HepG2 (cell line): ENCODE measurements around the gene KIF22. TPM values are rescaled to one million over a fixed set of nuclear protein-coding genes. Genes with fewer than 3 reads are reported as not detected.
A peak's percentile ranks its signal among the peaks of the same experiment; 100 is the strongest.

Source experiments
- CERS6 ChIP-seq: sonication (generic); formaldehyde crosslinking; IDR thresholded peaks from 2 replicates; pipeline ENCODE4 v1.5.0; 2020; ENCODE audit warnings: missing genetic modification reagents
- ESRRA ChIP-seq: sonication (generic); formaldehyde crosslinking; IDR thresholded peaks from 2 replicates; pipeline ENCODE4 v1.5.1; 2020; ENCODE audit warnings: mild to moderate bottlenecking, low read depth, missing genetic modification reagents
- FIP1L1 ChIP-seq: fragments of 200-400 bp; formaldehyde crosslinking; IDR thresholded peaks from 2 replicates; pipeline ENCODE4 v1.6.1; 2018; ENCODE audit warnings: low read depth, mild to moderate bottlenecking, low read length, moderate library complexity, borderline replicate concordance; ENCODE audit not compliant: insufficient read depth
- GPBP1L1 ChIP-seq: sonication (generic); formaldehyde crosslinking; IDR thresholded peaks from 2 replicates; pipeline ENCODE4 v1.5.0; 2020; ENCODE audit warnings: mild to moderate bottlenecking, missing genetic modification reagents
- KDM5B ChIP-seq: sonication (generic); formaldehyde crosslinking; IDR thresholded peaks from 2 replicates; pipeline ENCODE4 v1.4.0; 2020; ENCODE audit warnings: missing genetic modification reagents, mild to moderate bottlenecking, borderline replicate concordance
- KLF15 ChIP-seq: sonication (generic); formaldehyde crosslinking; IDR thresholded peaks from 2 replicates; pipeline ENCODE4 v1.8.1; 2023; ENCODE audit warnings: borderline replicate concordance, mild to moderate bottlenecking, inconsistent platforms, missing genetic modification reagents, mixed read lengths
- NR2C2 ChIP-seq: sonication (generic); formaldehyde crosslinking; IDR thresholded peaks from 2 replicates; pipeline ENCODE4 v1.4.0; 2020; ENCODE audit warnings: missing genetic modification reagents, mild to moderate bottlenecking, moderate library complexity, borderline replicate concordance
- RXRB ChIP-seq: IDR thresholded peaks from 2 replicates; pipeline ENCODE4 v1.6.1; 2016; ENCODE audit warnings: borderline replicate concordance, missing genetic modification reagents, missing compliant biosample characterization
- TFE3 ChIP-seq: IDR thresholded peaks from 2 replicates; pipeline ENCODE4 v1.6.1; 2016
- THAP7 ChIP-seq: sonication (generic); formaldehyde crosslinking; IDR thresholded peaks from 2 replicates; pipeline ENCODE4 v1.8.1; 2023; ENCODE audit warnings: mild to moderate bottlenecking, missing genetic modification reagents
- ZBTB44 ChIP-seq: sonication (generic); formaldehyde crosslinking; IDR thresholded peaks from 2 replicates; pipeline ENCODE4 v1.4.0; 2020; ENCODE audit warnings: missing genetic modification reagents
- ZNF276 ChIP-seq: sonication (generic); formaldehyde crosslinking; IDR thresholded peaks from 2 replicates; pipeline ENCODE4 v1.4.0; 2020; ENCODE audit warnings: mild to moderate bottlenecking, low read depth, missing genetic modification reagents
- ZNF362 ChIP-seq: sonication (generic); formaldehyde crosslinking; IDR thresholded peaks from 2 replicates; pipeline ENCODE4 v1.4.0; 2020; ENCODE audit warnings: missing genetic modification reagents, mild to moderate bottlenecking, borderline replicate concordance
- ZNF414 ChIP-seq: sonication (generic); formaldehyde crosslinking; IDR thresholded peaks from 2 replicates; pipeline ENCODE4 v1.5.0; 2020; ENCODE audit warnings: missing genetic modification reagents
- polyA plus RNA-seq, 8 experiments: library from polyadenylated mRNA; depleted of rRNA in 3 of 8; stranded (reverse) in 7 of 8; unstranded in 1 of 8; fragments of >200 nt; fragmentation: Illumina TruSeq in 4 of 8; extraction: Trizol in 4 of 8; gene quantifications; 2 replicates each; pipeline versions ENCODE4 v1.2.1 to v1.2.3, GENCODE V29; 2011 to 2016; ENCODE audit warnings: low read depth in 4 of 8, missing spikeins in 1 of 8, mixed read lengths in 1 of 8; ENCODE audit not compliant: insufficient read depth in 1 of 8
- total RNA-seq, 5 experiments: library from RNA; depleted of rRNA; stranded (reverse); fragments of >200 nt; fragmentation: Illumina TruSeq; extraction: Trizol; gene quantifications; 2 replicates each; pipeline ENCODE4 v1.2.3, GENCODE V29; 2016; ENCODE audit warnings: low read depth in 1 of 5

The KIF22 gene
- total and polyA plus RNA-seq, 2 of the 13 experiments (the other 11 are each of a cell fraction or from before 2014, with no cell fraction given): 95.8 to 118 TPM

GRCh38 chr16:29815793-29816693, 25.5 kb downstream of the KIF22 start, which contains the start of gene PAGR1 (continued):
- peak; percentile 76; the same call in 1 of the 2 replicates for TF ChIP-seq ZNF276 (CRISPR knock-in tag)
- TF ChIP-seq ZBTB44 (CRISPR knock-in tag): 0 out of 2 replicates have a peak, but pooled peaks have one; percentile 45
- peak; percentile 34 for TF ChIP-seq RXRB (CRISPR knock-in tag)
- peak; percentile 94; the same call in 1 of the 2 replicates for TF ChIP-seq FIP1L1
- no peak for TF ChIP-seq GPBP1L1 (CRISPR knock-in tag)
- TF ChIP-seq ZNF414 (CRISPR knock-in tag): peak; percentile 12; the same call in 1 of the 2 replicates
- TF ChIP-seq THAP7: peak; percentile 93
- peak; percentile 76 for TF ChIP-seq ZNF362 (CRISPR knock-in tag)
- TF ChIP-seq KLF15 (CRISPR knock-in tag): peak; percentile 17; the same call in 1 of the 2 replicates
- peak; percentile 96 for TF ChIP-seq NR2C2 (CRISPR knock-in tag)
- no peak for TF ChIP-seq CERS6 (CRISPR knock-in tag)
- TF ChIP-seq ESRRA (CRISPR knock-in tag): peak; percentile 73; the same call in 1 of the 2 replicates
- TF ChIP-seq TFE3: peak; percentile 76
- TF ChIP-seq KDM5B (CRISPR knock-in tag): peak; percentile 93
